IPS DF 19.7 (cell line): ENCODE measurements around the gene PLEKHA6.

ENCODE experiments used
- DNase-seq: peaks from one replicate; pipeline ENCODE4 v3.0.0-alpha.2; 2013; ENCODE audit warnings: low read depth, low spot score

Gene PLEKHA6

DNA sequence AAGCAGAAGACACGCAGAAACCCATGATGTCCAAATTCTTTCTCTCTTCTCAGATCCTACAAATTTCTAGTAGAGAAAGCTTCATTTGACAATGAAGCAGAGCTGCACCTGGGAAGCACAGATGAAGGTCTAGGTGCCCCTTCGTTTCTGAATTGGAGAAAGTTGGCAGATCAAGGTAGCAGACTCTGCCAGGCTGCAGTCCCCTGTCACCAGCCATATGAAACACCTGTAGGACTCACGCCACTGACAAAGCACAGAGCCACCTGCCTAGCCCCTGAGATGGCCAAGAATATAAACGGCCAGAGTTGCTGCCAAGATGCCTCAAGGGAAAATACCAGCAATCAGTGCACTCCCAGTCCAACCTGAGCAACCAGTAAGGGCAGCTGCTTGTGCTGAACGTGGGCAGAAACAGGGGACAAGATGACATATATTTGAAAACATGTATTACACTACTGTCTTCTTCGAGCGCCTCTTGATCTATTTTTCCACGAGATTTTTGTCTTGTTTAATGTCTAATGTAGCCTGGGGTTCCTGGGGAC lies 20.6 kb upstream of the PLEKHA6 start:
- DNase-seq = no peak

DNA sequence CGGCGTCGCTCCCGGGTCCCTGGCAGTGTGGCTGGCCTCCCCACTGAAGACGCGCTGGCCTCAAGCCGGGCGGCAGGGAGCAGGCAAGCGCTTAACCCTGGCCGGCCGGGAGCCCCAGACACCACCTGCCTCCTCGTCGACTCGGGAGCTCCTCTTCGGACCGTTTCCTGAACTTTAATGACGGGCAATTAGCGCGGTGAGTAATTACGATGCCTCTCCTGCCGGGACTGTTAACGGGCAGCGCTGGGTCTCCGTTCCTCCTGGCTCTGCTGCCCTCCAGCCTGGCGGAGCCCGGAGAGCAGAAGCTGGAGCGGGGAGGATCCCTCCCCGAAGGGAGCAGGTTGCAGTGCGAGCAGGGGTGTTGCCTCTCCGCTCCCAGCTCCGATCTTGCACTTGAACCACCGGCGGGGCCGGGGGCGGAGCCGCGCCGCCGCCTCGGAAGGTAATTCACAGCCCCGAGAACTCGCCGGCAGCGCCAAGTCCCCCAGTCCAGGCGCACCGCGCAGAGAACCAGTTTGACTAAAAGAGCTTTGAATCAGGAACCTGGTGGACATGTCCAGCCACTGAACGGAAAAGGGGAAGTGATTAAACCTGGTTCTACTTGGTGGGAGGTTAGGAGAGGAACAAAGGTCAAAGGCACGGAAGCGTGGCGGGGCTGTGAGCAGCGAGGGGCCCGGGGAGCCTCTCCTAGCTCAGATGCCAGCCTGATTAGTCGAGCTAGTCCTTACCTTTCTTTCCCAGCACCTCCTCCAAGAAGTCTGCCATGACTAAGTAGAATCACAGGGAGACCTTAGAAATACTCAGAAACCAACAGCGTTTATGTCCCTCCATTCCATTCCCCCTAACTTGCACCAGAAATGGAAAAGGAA lies 18.3 kb upstream of the PLEKHA6 start:
- no peak for DNase-seq

DNA sequence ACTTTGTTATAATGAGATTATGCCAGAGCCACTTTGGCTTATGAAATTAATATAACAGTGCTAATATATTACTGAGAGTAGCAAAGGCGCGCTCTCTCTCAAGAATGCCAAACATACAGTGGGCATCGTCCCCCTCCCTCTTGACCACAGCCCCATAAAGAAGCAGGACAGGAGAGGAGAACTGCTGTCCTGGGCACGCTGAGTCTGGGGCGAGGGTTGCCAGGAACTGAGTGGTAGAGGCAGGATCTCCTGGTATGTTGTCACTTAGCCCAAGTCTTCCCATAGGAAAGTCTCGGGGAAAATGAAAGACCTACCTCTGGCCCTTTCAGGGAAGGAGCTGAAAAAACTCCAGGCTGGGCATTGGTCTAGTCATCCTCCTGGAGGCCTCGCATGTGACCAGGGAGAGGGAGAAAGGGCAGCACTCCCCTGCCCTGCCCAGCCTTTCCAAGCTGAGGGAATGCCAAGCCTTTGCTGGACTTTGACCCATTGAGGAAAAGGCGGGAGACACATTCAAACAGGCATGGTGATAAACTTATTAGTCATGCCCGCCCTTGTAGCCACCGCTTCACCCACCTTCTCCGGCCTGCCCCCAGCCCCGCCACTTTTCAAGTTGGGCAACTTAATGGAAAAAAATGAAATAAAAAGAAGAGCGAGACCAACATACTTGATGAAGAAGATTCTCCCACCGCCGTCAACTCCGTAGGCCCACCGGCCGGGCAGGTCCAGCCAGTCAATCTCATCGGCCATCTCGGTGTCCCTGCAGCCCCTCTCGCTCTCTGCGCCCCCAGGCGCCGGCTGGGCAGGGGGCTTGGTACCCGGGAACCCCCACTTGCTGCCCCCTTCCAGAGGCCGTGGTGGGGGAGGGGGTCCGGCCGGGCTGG lies 17.4 kb upstream of the PLEKHA6 start:
- no peak for DNase-seq

DNA sequence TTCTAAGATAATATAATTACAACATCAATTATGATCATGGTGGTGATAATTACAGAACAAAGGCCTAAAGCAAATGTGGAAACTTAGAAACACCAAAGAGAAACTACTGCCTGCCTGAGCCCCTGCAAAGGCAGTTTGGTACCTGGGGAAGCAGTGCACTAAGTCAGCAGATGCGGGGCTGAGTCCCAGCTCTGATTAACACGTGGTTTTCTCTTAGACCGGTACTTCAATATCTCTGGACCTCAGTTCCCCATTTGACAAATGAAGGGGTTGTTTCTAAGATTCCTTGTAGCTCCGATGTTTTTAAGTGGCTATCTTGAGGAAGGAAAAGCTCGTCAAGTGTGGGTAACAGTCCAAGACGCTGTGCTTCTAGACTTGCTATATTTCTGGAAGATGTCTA lies 16.7 kb upstream of the PLEKHA6 start:
- no peak for DNase-seq

DNA sequence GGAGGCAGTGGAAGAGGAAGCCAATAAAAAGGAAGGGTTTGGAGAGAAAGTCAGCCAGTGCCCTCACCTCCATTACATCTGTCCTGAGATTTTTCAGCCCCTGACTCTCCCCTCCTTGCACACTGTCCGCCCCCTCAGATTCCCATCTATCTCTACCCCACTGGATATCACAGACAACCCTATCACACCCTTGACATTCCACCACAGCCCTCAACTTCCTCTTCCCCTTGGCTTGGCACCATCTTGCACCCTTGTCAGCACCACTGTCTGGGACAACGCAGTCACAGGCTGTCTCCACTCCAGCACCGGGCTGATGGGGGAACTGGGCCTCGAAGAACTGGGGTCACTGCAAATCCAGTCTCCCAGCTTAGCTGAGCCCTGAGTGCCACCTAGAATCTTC lies 14.2 kb upstream of the PLEKHA6 start:
- DNase-seq = no peak

DNA sequence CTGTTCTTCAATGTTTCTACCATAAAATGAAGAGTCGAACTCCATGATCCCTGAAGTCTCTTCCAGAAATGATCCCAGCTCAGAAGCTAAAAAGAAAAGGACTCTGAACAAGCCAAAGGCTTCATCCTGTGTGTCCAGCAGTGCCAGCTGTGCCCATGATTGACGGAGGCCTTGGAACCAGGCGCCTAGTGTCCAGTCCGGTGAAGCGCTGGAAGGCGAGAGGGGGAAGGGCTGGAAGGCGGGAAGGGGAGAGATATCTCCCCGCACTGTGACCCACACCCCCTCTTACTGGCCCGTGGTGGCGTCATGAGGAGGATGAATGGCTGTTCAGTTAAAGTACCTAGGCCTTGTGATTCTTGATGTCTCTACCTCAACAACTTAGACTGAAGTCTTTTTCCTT lies 10.4 kb upstream of the PLEKHA6 start:
- DNase-seq = no peak

DNA sequence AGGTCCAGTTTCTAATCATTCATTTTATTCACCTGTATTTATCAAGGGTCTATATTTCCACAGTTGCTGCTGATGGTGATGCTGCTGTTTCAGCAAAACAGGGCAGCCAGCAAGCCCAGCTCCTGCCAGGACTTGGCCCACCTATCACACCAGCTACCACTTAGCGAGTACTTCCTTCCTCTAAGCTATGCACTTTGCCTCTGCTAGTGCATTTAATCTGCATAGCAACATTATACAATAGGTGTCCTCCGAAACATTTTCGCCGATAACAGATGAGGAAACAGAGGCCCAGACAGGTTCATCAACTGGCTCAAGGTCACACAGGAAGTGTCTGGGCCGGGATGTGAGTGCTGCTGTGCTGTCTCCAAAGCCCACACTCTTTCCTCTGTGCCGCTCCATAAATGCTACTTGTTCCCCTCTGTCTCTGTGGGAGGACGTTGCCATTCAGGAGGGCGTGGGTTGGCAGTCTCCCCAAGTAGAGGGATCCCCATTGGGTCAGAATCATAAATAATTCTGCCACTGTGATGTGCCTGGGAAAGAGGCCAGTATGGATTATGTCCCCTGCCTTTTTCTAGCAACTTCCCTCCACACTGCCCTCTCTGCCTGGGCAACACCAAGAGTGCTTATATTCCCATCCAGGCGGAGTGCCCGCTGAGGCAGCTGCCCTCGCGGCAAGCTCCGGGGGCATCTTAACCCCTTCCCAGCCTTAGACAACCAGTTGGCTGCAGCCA lies 9.4 kb upstream of the PLEKHA6 start:
- no peak for DNase-seq

DNA sequence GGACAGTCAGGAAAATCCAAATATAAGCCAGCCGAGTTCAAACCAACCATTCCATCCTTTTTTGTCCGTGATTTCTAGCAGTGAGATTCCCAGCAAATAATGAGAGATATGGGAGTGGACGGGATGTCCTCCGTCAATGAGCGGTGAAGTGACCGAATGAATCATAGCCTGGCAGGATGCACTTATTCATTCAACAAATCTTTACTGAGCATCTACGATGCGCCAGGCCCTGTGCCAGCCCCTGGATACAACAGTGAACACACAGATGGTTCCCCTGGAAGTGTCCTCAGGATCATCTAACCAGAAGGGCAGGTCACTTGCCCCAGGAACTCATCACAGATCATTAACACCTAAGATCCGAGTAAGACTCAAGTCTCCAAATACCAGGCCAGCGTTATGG lies 8.2 kb upstream of the PLEKHA6 start:
- no peak for DNase-seq

DNA sequence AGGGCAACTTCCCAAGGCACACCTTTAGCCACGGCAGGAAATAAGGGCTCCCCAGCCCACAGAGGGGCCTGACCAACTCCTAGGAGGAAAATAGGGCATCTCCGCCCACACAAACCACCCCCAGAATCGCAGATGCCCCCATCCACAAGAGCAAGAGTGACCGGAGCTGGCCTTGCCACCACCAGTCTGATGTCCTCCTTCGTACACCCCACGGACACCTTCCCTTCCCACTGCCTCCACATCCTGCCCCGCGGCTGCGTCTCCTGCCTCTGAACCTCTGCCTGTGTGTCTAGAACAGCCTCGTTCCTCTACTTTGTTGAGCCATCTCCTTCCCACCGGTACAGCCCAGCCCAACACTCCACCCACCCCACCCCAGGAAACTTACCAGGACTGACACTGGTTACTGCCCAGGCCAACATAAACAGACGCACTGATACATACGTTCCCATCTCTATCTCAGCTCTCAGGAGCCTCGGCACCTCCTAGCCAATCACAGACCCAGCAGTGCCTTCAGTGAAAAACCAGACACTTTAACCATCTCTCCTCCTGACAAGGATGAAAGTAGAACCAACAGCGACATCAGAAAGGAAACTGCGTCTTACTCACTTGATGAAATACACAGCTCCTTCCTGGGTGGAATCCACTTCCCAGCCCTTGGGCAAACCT lies 7.6 kb upstream of the PLEKHA6 start:
- DNase-seq = no peak

DNA sequence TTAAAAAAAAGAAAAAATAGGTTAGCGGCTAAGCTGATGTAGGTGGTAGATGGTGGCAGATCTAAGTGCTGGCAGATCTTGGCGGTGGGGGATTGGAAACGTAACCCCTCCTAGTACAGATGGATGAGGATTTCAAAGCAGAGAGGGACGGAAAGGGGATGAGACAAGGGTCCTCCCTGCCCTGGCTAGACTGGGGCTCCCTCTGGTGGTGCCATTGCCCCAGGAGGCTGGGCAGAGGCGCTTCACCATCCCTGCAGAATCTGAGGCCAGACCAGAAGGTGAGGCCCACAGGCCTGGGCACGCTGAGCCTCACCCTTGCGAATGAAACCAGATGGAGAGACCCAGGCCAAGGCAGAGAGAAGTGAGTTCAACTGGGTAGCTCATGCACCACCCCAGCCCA lies 7.0 kb upstream of the PLEKHA6 start:
- no peak for DNase-seq

DNA sequence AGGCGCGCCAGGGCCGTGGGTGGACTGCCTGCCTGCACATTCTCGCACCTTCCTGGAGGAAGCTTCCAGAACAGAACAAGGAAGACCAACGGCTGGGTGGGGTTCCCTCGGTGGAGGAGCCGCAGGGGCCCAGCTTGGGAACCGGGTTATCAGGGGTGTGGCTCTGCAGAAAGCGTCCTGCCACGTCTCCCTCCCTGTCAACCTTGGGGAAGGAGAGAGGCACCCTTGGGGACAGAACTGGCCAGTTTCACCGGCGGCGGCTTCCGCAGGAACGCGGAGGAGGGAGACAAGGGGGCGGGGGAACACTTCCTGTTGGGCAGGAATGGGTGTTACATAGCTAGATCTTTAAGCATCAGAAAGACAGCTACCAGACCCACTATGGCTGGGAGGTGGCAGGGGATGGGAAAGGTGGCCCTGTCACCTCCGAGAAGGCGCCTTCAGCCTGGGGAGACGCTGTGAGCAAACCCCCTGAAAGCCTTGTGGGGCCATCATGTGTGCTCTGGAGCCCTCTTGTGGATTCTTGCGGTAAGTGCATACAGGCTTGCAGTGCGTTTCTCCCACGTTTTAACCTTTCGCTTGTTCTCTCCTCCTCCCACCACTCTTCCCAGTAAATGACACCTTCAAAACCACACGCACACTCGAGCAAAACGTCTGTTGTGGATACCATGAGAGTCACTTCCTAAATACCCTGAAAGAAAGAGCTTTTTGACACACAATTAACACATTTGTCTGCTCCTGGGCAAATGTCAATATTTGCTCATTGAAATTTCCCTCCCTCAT lies 3.8 kb upstream of the PLEKHA6 start:
- DNase-seq = no peak

DNA sequence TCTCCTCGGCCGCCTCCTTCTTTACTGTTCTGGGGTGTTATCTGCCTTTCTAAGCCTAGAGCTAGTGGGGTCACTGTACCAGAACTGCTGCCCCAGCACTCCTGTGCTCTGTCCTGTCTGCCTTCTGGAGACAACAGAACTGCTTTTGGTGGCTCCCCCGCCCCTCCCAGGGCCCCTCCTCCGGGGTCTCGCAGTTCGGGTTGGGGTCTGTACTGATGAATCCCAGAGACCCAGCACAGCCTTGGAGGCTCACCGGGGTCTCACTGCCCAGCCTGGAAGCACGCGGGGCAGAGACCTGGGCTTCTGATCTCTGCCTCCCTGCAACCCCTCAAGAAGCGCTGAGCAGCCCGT lies 3.2 kb upstream of the PLEKHA6 start:
- DNase-seq = no peak

DNA sequence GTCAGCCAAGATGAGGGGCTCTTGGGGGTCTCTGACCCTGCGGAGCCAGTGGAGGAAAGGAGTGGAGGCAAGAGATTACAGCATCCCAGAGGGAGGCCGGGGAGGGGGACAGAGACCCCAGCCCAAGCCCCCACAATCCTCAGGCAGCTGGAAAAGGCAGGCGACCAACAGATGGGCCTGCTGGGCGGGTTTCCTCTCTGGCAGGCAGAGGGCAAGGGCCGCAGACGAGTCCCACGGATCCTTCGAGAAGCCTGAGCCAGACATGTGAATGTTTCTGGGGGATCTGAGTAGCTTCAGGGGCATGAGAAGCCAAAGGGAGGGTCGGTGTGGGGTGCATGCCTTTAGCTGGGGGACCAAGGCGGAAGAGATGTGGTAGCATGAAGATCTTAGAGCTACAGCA lies 2.1 kb upstream of the PLEKHA6 start:
- no peak for DNase-seq

DNA sequence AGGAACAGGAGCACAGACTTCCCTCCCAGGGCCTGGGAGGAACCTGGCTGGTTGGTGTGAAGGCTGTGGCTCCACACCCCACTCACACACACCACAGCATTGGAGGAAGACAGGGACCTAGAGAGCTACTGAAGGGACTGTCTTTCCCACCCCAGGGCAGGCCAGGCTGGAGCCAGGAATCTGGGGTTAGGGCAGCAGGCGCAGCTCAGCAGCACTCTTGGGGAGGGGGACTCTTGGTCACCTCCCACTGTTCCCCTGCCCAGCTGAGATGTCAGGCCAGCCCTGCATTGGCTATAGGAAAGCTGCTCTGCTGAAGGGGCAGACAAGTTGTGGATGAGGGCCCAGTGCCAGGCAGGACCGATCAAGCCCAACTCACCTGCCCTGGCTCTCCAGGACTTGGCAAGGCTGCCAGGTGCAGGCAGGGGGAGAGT lies 1.6 kb upstream of the PLEKHA6 start:
- DNase-seq = no peak

DNA sequence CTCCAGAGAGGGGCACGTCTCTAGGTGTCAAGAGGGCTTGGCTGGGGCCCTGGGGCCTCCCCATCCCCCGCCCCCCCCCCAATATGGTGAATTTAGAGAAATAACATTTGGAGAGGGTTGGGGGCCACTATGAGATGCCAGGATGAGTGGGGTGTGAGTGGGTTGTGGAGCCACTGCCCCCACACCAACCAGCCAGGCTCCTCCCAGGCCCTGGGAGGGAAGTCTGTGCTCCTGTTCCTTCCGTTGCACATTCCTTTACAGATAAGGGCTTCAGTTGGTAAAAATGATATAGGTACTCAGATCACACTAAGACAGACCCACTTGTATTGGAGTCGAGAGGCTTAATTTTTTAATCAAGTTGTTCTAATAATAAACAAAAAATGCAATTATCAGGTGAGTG lies 585 bp upstream of the PLEKHA6 start:
- DNase-seq = no peak

DNA sequence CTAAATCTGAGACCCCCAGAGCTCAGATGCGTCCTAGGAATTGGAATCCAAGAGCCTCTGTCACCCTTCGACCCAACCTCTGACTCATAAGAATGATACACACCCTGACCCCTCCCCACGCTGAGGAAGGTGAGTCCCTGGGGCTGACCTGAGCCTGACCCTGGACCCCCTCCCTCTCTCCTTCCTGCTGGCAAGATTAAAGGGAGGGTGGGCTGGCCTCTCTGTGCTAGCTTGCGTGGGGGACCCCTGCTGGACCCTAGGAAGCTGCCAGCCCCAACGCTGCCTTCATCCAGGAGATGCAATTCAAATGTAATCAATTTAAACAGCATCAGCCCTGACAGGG lies 627 bp downstream of the PLEKHA6 start:
- DNase-seq = no peak

DNA sequence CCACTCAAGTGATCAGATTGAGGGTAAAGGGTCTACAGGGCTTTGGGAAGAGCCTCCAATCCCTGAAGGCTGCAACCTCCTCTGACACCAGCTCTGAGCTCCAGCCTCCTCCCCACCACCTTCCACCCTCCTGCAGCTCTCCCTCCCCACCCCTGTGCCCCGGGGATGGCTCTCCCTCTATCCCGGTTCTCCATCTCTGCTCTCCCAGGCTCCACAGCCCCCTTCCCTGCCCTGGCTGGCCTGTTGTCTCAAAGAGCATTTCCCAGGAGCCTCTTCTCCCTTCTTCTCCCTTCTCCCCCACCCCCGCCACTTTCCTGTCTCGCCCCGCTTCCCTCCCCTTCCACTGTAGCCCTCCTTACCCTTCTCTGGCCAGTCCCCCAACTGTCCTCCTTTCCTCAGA lies 1.1 kb downstream of the PLEKHA6 start:
- no peak for DNase-seq

DNA sequence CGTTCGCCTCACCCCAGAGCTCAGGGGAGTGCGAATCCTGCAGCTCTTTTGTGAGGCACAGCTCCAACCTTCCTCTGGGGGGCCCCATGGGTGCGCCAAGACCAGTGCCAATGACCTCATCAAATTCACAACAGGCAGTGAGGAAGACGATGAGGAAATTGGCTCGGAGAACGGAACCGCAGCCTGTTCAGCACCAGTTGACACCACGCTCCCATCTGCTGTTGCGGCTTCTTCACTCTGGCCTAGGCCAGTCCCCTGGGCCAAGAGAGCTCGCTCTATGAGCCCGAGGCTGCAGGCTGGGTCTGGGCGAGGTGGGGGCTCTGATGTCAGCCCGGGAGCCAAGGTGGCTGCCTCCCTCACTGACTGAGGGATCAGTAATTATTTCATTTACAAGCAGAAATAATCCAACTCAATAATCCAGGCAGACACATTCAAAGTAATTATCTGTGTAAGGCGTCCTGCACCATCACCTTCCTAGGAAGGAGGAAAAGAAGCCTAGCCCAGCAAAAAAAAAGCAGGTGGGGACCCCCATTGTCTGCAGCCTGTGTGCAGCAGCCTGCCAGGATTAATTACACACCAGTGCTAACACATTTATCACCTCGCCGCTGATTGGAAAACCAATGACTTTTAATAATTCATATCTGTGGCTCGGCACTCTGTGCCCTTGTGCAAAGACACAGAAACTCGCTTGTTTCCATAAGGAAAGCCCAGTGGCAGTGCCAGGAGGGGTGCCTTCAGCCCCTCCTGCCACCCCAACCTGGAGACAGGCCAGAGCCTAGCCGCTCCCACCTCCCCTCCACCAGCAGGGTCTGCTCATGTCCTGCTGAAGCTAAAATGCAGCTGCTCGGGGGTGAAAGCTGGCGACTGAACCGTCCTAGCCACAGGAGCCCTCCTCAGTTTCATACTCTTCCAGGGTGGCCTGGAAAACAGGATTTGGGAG lies 1.9 kb downstream of the PLEKHA6 start:
- DNase-seq = no peak

DNA sequence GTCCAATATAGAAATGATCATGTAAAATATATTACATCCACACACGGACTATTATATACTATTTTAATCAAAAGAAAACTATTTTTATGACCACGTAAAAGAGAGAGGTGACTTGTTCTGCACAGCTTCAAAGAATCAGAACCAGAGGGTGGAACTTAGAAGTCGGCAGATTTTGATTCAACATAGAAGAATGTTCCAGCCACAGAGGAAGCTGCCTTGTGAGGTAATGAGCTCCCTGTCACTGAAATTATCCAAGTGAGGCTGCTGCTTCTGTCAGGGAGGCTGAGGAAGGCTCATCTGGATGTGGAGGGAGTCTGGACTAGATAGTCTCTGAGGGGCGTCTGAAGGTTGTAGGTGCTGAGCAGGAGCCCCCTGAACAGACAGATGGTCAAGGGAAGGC lies 2.7 kb downstream of the PLEKHA6 start:
- DNase-seq = no peak

DNA sequence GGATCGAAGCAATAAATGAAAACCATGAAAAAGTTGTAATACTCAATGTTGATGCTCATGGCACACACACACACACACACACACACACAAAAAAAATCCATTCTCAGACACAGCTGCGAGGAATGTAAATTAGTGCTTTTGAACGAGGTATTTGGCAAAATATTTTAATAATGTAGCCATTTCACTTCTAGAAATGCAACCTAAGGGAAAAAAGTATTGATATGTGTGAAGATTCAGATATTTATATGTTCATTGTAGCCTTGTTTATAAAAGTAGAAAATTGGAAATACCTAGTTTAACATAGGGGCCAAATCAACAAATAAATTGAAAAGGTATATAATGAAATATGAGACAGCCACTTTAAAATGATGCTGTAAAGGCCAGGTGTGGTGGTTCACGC lies 3.8 kb downstream of the PLEKHA6 start:
- no peak for DNase-seq
